OCI-LY3 (cell line): ENCODE data around the gene CFP.

Source experiments
- H2AFZ ChIP-seq: fragments of 200-600, 300-600 bp; shearing (Covaris generic); 2 replicates; pipeline ENCODE4 v1.6.0; 2014; ENCODE audit warnings: antibody characterized with exemption, low read depth, low read length
- H3K27ac ChIP-seq: fragments of 200-600, 300-600 bp; sonication (generic); 2 replicates; pipeline ENCODE4 v1.5.1; 2014; ENCODE audit warnings: mild to moderate bottlenecking, low read length, moderate library complexity, mixed read lengths
- H3K27me3 ChIP-seq: fragments of 200-600, 300-600 bp; sonication (generic); 2 replicates; pipeline ENCODE4 v1.6.1; 2014; ENCODE audit warnings: low read depth, low read length, mixed read lengths
- H3K36me3 ChIP-seq: fragments of 200-600, 300-600 bp; sonication (generic); replicated peaks from 2 replicates; pipeline ENCODE3; 2014; ENCODE audit warnings: low read depth, low read length, mixed read lengths
- H3K4me1 ChIP-seq: fragments of 300-600, 200-600 bp; sonication (generic); 2 replicates; pipeline ENCODE4 v1.6.1; 2014; ENCODE audit warnings: low read length, mixed read lengths
- H3K4me2 ChIP-seq: fragments of 200-600, 300-600 bp; sonication (generic); 2 replicates; pipeline ENCODE4 v1.6.1; 2014; ENCODE audit warnings: low read length, mixed read lengths
- H3K4me3 ChIP-seq: fragments of 300-600, 200-600 bp; sonication (generic); 2 replicates; pipeline ENCODE4 v1.5.1; 2014; ENCODE audit warnings: antibody characterized with exemption, mild to moderate bottlenecking, low read length, moderate library complexity
- H3K79me2 ChIP-seq: fragments of 300-600, 200-600 bp; shearing (Covaris generic); 2 replicates; pipeline ENCODE4 v1.6.1; 2014; ENCODE audit warnings: mild to moderate bottlenecking, low read length, mixed read lengths
- H3K9ac ChIP-seq: fragments of 300-600, 200-600 bp; shearing (Covaris generic); 2 replicates; pipeline ENCODE4 v1.6.0; 2014; ENCODE audit warnings: mild to moderate bottlenecking, low read length, moderate library complexity
- H3K9me3 ChIP-seq: fragments of 200-600, 300-600 bp; shearing (Covaris generic); 2 replicates; pipeline ENCODE4 v1.6.1; 2014; ENCODE audit warnings: low read length, mixed read lengths; ENCODE audit not compliant: insufficient read depth
- H4K20me1 ChIP-seq: fragments of 200-600, 300-600 bp; sonication (generic); 2 replicates; pipeline ENCODE4 v1.6.1; 2016; ENCODE audit warnings: low read length, mixed read lengths; ENCODE audit not compliant: insufficient read depth
- EZH2phosphoT487 ChIP-seq: fragments of 200-600 bp; shearing (Covaris generic); IDR thresholded peaks from 2 replicates; pipeline ENCODE4 v1.6.1; 2018; ENCODE audit warnings: antibody characterized with exemption, mixed run types, low read depth
- TF ChIP-seq, protein P1 (sequence below): fragments of 200-600, 300-600 bp; sonication (generic); IDR thresholded peaks from 2 replicates; pipeline ENCODE4 v1.5.1; 2014; ENCODE audit warnings: antibody characterized with exemption, low read length, low read depth

CFP gene

DNA sequence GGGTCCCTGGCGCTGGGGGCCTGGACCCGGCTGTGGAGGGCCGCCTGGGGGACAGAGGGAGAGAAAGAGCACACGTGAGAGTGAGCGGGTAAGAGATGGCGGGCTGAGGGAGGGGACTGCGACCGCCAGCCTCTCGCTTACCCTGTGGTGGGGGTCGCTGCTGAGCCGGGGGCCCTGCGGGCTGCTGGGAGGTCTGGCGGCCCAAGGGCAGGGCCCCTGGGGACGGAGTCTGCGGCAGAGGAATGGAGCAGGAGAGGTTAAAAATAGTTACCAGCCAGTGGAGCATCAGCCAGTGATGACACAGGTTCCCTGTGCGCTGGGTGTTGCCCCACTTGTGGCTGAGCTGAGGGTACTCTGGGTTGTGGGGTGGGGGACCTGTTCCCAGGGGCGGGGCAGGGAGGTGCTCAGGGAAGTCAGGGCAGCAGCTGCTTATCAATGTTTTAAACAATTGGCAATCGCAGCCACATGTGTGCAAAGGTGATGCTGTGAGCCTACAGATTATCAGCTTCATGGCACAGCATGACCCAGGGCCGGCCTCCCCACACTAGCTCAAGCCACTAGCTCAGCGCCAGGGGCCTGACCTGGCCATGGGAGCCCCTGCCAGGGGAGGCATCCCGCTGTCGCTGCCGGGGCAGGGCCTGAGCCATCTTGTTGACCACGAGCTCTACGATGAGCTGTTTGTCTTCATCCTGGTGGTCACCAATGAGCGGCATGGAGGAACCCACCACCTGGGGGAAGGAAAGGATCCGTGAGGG, 55.0 kb downstream of the CFP start:
- Histone ChIP-seq H3K4me3 (no peak overlapping the region), H3K4me2 (no peak overlapping the region), H2AFZ (no peak overlapping the region), H3K9me3 (no peaks in the 10 kb centered on the region), H3K9ac (no peak overlapping the region), H3K27ac (no peak overlapping the region), H3K4me1 (peaks cover 18% of the 10 kb centered on the region), H3K36me3 (peaks cover 10% of the 10 kb centered on the region), H3K27me3 (no peaks in the 10 kb centered on the region), H3K79me2 (no peaks in the 10 kb centered on the region), H4K20me1 (no peaks in the 10 kb centered on the region)
- no peak for TF ChIP-seq EZH2phosphoT487
- TF ChIP-seq, protein P1, sequence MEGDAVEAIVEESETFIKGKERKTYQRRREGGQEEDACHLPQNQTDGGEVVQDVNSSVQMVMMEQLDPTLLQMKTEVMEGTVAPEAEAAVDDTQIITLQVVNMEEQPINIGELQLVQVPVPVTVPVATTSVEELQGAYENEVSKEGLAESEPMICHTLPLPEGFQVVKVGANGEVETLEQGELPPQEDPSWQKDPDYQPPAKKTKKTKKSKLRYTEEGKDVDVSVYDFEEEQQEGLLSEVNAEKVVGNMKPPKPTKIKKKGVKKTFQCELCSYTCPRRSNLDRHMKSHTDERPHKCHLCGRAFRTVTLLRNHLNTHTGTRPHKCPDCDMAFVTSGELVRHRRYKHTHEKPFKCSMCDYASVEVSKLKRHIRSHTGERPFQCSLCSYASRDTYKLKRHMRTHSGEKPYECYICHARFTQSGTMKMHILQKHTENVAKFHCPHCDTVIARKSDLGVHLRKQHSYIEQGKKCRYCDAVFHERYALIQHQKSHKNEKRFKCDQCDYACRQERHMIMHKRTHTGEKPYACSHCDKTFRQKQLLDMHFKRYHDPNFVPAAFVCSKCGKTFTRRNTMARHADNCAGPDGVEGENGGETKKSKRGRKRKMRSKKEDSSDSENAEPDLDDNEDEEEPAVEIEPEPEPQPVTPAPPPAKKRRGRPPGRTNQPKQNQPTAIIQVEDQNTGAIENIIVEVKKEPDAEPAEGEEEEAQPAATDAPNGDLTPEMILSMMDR: no peak

GRCh38 chrX:47574076-47574546, 55.6 kb downstream of the CFP start:
- no peak overlapping the region for H3K27ac ChIP-seq
- no peak overlapping the region for H2AFZ ChIP-seq
- peaks cover 13% of the 10 kb centered on the region for H3K4me1 ChIP-seq
- H4K20me1 ChIP-seq: no peaks in the 10 kb centered on the region
- H3K4me3 ChIP-seq: no peak overlapping the region
- H3K36me3 ChIP-seq: peaks cover 16% of the 10 kb centered on the region
- H3K79me2 ChIP-seq: no peaks in the 10 kb centered on the region
- H3K9me3 ChIP-seq: no peaks in the 10 kb centered on the region
- no peak overlapping the region for H3K9ac ChIP-seq
- no peaks in the 10 kb centered on the region for H3K27me3 ChIP-seq
- no peak overlapping the region for H3K4me2 ChIP-seq
- TF ChIP-seq, protein P1: no peak
- TF ChIP-seq EZH2phosphoT487: no peak

DNA sequence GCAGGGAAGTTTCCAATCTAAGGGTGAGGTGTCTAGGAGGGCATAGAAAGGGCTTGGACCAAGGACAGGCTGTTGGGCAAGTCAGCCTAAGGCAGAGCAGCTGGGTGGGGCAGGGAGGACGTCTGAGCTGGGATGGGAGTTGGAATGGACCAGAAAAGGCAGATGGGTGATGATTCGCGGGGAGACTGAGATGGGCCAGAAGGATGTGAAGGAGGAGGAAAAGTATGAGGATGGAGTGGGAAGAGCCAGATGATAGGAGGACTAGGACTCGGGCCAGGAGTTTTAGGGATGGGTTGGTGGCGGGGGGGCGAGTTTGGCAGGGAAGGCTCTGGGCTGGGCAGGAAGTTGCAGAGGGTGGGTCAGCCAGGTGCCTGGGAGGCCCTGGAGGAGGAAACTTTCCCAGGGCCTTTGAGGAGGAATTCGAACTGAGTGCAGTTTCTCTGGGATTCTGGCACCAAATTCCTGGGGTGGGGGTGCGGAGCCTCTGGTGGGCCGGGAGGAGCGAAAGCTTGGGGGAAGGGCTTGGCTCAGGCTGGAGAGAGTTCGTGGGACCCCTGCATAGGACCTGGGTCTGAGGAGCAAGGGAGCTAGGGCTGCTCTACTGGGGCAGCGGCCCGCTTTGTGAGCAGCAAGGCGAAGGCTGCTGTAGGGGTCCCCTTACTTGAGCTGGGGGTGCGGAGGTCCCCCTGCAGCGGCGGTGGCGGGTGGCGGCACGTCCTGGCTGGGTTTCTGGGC, 56.2 kb downstream of the CFP start:
- no peaks in the 10 kb centered on the region for H3K79me2 ChIP-seq
- no peak overlapping the region for H2AFZ ChIP-seq
- H3K27ac ChIP-seq: no peak overlapping the region
- TF ChIP-seq EZH2phosphoT487: no peak
- no peak overlapping the region for H3K9ac ChIP-seq
- no peaks in the 10 kb centered on the region for H3K9me3 ChIP-seq
- no peaks in the 10 kb centered on the region for H4K20me1 ChIP-seq
- H3K4me3 ChIP-seq: no peak overlapping the region
- no peak overlapping the region for H3K4me2 ChIP-seq
- peaks cover 6% of the 10 kb centered on the region for H3K4me1 ChIP-seq
- H3K36me3 ChIP-seq: peaks cover 20% of the 10 kb centered on the region
- no peaks in the 10 kb centered on the region for H3K27me3 ChIP-seq
